T47D (cell line): ENCODE measurements around the gene NRXN2.

Experiments used
- DNase-seq, 2 experiments: peaks; one replicate each; pipeline versions ENCODE4 v3.0.0 to v3.0.0-alpha.2; 2011 to 2012; ENCODE audit warnings: low read depth in 1 of 2, low spot score in 1 of 2
- JUND ChIP-seq: IDR thresholded peaks from 2 replicates; pipeline ENCODE4 v1.6.1; 2012; ENCODE audit warnings: low read depth
- in situ Hi-C: cut with HindIII; loops from 2 replicates; pipeline ENCODE4 v1.10.0; 2016; ENCODE audit warnings: low sequenced_read_pairs, low pct_unique_long_range_greater_than_20kb

NRXN2 gene

DNA sequence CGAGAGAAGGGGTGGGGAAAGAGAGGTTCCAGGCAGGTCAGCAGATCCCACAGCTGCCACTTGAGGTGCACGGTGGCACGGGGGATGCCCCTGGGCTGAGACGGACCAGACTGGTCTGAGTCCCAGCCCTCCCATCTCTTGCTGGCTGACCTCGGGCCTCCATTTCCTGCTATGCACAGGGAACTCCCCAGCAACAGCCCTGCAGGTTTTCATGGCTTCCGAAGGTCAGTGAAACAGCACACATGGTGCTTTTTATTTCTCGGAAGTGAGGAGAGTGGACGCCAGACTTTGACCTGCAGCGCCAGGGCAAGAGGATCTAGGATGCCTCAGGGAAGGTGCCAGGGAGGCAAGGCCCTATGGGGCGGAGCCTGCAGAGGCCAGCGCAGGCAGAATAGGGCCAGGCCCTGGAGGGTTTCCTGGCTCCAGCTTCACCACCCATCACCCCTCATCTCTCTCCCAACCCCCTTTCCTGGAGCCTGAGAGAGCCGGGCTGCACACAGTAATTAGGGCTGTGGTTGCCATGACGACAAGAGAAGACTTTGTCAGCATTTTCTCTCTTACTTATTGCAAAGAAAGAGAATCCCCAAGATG, 102.5 kb downstream of the NRXN2 start:
- no peak for TF ChIP-seq JUND
- in situ Hi-C loops = no loop called here
- no peak for DNase-seq

GRCh38 chr11:64619811-64620380, 103.1 kb downstream of the NRXN2 start:
- peak in 1 of 2 experiments; percentile 65 for DNase-seq
- TF ChIP-seq JUND = no peak
- in situ Hi-C loops = no loop called here

DNA sequence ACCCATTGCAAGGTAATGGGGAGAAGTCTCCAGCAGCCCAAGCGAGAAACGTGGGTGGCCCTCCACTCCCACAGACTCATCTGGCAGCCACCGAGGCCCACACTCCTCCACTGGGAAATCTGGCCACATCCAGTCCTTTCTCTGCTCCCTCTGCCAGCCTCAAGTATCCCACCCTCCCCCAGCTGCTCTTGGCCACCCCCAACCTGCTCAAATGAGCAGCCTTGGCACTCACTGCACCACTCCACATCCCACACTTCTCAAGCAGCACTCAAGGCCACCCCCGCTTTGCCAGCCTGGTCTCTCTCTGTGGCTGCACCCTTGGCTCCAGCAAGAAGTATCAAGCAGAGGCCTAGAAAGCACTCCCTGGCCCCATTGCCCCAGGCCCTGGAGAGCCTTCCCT, 103.8 kb downstream of the NRXN2 start:
- in situ Hi-C loops = no loop called here
- TF ChIP-seq JUND = no peak
- DNase-seq = no peak

DNA sequence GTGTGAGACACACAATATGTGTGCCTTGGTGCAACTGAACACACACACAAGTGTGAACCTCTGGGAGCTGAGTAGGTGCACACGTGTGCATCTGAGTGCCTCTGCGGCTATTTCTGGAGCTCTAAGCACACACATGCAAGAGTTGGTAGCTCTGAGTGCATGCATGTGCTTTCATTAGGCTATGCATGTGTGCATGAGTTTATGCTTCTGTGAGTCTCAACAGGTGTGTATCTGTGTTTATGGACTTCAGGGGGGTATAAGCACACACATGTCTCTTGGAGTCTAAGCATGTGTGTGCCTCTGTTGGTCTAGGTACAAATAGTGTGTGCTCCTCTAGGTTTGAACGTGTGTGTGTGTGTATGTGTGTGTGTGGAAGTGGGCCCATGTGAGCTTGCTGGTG, 106.2 kb downstream of the NRXN2 start:
- DNase-seq = no peak
- in situ Hi-C loops = no loop called here
- no peak for TF ChIP-seq JUND

GRCh38 chr11:64614917-64615316, 108.1 kb downstream of the NRXN2 start:
- in situ Hi-C loops = no loop called here
- TF ChIP-seq JUND = no peak
- no peak for DNase-seq

GRCh38 chr11:64613648-64614047, 109.3 kb downstream of the NRXN2 start:
- TF ChIP-seq JUND = no peak
- no peak for DNase-seq
- in situ Hi-C loops = no loop called here

DNA sequence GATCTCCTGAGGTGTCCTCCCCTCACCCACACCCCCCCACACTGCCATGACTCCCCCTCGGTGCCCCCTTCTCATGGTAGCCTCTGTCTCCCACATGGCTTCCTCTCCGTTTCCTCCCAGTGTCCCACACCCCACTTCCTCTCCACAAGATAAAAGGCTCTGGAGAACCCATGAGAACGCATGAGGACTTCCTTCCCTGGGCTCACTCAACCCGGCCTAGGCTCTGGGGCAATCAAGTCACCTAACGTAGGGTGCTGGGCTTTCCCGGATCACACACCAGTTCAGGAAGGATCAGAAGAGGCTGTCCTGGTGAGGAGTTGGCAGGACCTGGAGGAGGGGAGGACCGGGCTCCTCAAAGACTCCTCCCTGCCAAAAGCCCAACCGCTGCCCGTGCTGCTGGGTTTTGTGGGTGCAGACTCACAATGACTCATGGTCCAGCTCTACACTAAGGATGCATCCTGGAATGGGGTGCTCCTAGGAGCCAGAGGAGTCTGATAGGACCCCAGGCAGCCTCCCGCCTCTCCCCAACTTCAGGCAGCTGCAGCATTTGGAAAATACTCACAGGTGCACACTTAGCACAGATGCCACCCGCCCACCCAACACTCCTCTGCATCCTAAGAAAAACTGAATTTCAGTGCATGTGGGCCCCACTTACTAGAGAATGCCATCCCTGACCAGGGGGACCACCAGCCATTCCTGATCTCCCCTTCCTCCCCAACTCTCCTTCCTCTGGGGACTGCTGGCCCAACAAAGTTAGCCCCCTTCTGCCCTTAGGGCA, 110.9 kb downstream of the NRXN2 start:
- no peak for TF ChIP-seq JUND
- in situ Hi-C loops = no loop called here
- no peak for DNase-seq

- no peak for TF ChIP-seq JUND
- in situ Hi-C loops = no loop called here
- DNase-seq = no peak
Observed at GRCh38 chr11:64611176-64611575, 111.8 kb downstream of the NRXN2 start.

DNA sequence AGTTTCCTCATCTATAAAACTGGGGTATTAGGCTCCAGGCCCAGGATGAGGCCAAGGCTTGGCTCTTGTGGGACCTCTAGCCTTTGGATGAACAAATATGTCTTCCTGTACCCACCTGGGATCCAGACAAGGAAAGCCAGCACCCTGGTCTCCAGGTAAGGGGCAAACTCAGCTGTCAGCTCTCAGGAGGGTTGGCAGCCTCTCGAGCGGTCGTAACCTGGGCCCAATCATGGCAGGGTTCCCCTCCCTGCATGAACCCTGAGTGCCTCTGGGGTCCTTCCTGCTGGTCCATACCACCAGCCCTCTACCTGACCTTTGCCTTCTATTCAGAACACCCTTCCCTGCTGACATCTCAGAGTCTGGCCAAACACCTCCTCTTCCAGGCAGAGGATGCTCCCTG, 112.4 kb downstream of the NRXN2 start:
- DNase-seq = no peak
- in situ Hi-C loops = no loop called here
- no peak for TF ChIP-seq JUND

DNA sequence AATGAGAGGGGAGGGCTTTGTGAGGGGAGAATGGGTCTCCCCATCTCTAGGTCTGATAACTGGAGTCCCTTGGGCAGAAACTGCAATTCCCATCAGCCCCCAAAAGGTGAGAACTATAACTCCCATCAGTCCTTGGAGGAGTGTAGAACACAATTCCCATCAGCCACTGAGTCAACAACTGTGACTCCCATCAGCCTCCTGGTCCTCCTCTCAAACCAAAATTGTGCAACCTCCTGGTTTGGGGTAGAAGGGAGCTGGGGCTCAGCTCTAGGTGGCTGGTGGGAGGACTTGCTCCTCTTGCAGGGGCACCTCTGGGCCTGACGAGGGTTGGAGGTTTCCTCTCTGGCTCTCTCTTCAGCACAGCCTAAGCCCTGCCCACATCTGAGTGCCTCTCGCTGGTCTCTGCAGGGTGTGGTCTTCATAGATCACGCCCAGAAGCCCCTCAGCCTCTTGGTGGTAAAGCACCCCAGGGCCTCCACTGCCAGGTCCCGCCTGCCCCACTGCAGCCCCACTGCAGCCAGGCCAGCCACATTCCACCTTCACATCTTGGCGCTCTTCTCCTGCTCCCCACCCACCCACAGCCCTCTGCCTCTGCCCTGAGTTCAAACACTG, 113.5 kb downstream of the NRXN2 start:
- TF ChIP-seq JUND = no peak
- peak in 1 of 2 experiments; percentile 13 for DNase-seq
- in situ Hi-C loops = no loop called here

DNA sequence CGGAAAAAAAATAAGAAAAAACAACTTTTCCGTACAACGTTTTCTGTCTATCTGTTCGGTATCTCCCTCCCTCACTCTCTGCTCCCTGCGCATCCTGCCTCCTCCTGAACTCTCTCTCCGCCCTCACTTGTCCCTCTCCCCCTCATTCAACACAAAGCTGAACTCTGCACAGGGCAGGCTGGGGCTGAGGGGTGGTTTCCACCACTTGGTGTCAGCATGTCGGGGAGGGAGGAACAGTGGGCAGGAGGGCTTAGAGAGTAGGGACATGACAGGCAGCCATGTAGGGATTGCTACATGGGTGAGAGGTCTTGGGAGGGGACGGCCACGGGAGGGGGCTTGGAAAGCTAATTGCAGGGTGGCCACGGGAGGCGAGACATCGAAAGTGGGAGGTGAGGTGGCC, 114.4 kb downstream of the NRXN2 start:
- no peak for TF ChIP-seq JUND
- in situ Hi-C loops = no loop called here
- no peak for DNase-seq

DNA sequence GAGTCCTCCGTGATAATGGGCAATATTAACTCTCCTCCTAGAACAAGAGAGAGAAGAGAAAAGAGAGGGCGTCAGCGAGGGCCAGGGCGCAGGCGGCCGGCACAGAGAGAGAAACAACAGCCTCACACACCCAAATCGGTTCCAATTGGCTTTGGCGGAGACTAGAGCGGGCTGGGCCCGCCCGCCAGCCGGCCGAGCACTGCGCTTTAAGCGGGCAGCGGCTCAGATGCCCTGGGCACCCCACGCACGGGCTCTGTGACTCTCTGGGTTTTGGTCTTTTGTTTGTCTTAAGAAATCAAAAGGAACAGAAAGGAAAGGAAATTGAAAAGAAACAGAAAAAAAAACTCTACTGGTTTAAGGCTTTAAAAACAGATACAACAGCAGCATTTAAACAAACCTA, 115.0 kb downstream of the NRXN2 start:
- DNase-seq = peak; percentile 21 to 84
- in situ Hi-C loops = no loop called here
- no peak for TF ChIP-seq JUND

GRCh38 chr11:64607381-64607985, 115.5 kb downstream of the NRXN2 start:
- DNase-seq = no peak
- no peak for TF ChIP-seq JUND
- in situ Hi-C loops = no loop called here
